Smooth muscle cell (in vitro differentiated cells): ENCODE results near the gene PPARG. TPM values are rescaled to one million over a fixed set of nuclear protein-coding genes. Genes with fewer than 3 reads are reported as not detected.

Experiments used
- DNase-seq: peaks from one replicate; lab custom pipeline; 2025; ENCODE audit not compliant: unreplicated experiment; lab: John Stamatoyannopoulos, UW
- H2AFZ ChIP-seq: fragments of 200-600 bp; sonication (generic); 2 replicates; pipeline ENCODE4 v1.6.0; 2016; ENCODE audit warnings: antibody characterized with exemption, low read depth, mild to moderate bottlenecking
- H3F3A ChIP-seq: fragments of 200-600 bp; sonication (generic); 2 replicates; pipeline ENCODE4 v1.6.0; 2017; ENCODE audit warnings: antibody characterized with exemption, low read depth
- H3K27ac ChIP-seq: fragments of 200-600 bp; sonication (generic); 2 replicates; pipeline ENCODE4 v1.5.1; 2016; ENCODE audit warnings: low read depth, mild to moderate bottlenecking
- H3K27me3 ChIP-seq: fragments of 200-600 bp; sonication (generic); 2 replicates; pipeline ENCODE4 v1.6.1; 2016; ENCODE audit warnings: low read depth, mild to moderate bottlenecking
- H3K36me3 ChIP-seq: fragments of 200-600 bp; sonication (generic); 2 replicates; pipeline ENCODE4 v1.5.1; 2016; ENCODE audit warnings: low read depth
- H3K4me1 ChIP-seq: fragments of 200-600 bp; sonication (generic); 2 replicates; pipeline ENCODE4 v1.5.1; 2016; ENCODE audit warnings: low read depth
- H3K4me2 ChIP-seq: fragments of 200-600 bp; sonication (generic); 2 replicates; pipeline ENCODE4 v1.6.0; 2016; ENCODE audit warnings: mild to moderate bottlenecking
- H3K4me3 ChIP-seq: fragments of 200-600 bp; sonication (generic); 2 replicates; pipeline ENCODE4 v1.5.1; 2016; ENCODE audit warnings: mild to moderate bottlenecking
- H3K79me2 ChIP-seq: fragments of 200-600 bp; sonication (generic); 2 replicates; pipeline ENCODE4 v1.6.0; 2016; ENCODE audit warnings: low read depth, mild to moderate bottlenecking
- H3K9ac ChIP-seq: fragments of 200-600 bp; sonication (generic); 2 replicates; pipeline ENCODE4 v1.6.0; 2016; ENCODE audit warnings: low read depth
- H3K9me3 ChIP-seq: fragments of 200-600 bp; sonication (generic); replicated peaks from 2 replicates; pipeline ENCODE4 v1.5.1; 2016; ENCODE audit warnings: low read depth
- H4K20me1 ChIP-seq: fragments of 200-600 bp; sonication (generic); 2 replicates; pipeline ENCODE4 v1.6.0; 2016; ENCODE audit warnings: low read depth
- WGBS: methylation state at CpG from one replicate; pipeline ENCODE4 v1.1.7; 2016; ENCODE audit warnings: low lambda C conversion rate; 5-methylcytosine and 5-hydroxymethylcytosine counted together
- polyA plus RNA-seq: library from polyadenylated mRNA; unstranded; fragments of >200 nt; fragmentation: Nextera tagmentation; extraction: Ambion mirVana; gene quantifications from 2 replicates; pipeline ENCODE4 v1.2.1, GENCODE V29; 2016
- total RNA-seq: library from RNA; depleted of rRNA; stranded (reverse); fragments of >200 nt; gene quantifications from 2 replicates; pipeline ENCODE4 v1.2.3, GENCODE V29; 2014
- TF ChIP-seq, protein P1 (sequence below): fragments of 200-600 bp; sonication (generic); IDR thresholded peaks from 2 replicates; pipeline ENCODE4 v1.5.1; 2017; ENCODE audit warnings: borderline replicate concordance, mild to moderate bottlenecking, antibody characterized with exemption; ENCODE audit not compliant: insufficient read depth, poor library complexity, severe bottlenecking

PPARG gene
- total and polyA plus RNA-seq, 2 experiments from 2014 or later, result 1.5 to 8.5 TPM

DNA sequence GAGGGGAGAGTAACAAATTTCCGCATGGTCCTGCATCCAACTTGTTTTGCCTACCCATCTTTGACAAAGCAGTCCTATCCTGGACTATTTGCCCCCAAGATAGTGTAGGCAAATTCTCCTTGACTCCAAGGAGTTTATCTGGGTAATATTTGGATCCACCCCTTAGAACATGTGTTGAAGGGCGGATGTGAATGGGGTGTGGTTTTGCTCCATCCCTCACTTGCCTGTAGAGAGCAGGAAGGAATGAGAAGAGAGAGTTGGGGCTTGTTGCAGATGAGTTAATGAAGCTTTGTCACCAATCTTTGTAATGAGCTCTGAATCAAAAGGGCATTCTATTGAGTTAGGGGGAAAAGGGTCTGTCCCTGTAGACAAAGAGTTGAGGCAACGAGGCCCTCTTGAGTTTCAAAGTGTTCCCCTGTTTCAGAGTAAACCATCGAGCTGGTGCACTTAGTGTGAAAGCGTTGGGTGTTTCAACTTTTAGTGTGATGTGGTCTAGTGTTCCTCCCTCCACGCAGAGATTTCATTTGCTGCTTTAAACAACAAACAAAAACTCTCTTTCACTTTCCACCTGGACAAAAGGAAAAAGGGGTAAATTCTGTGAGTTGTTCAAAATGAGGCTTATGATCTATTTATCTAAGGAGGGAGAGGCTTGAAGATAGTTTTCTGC lies 42.2 kb upstream of the PPARG start:
- Histone ChIP-seq H3K79me2 (no peaks in the 10 kb centered on the region), H4K20me1 (no peaks in the 10 kb centered on the region), H3K9me3 (peaks cover 10% of the 10 kb centered on the region), H3F3A (no peaks in the 10 kb centered on the region), H3K9ac (no peak overlapping the region), H2AFZ (no peak overlapping the region), H3K4me3 (no peak overlapping the region), H3K4me2 (no peak overlapping the region), H3K27ac (no peak overlapping the region), H3K4me1 (no peaks in the 10 kb centered on the region), H3K27me3 (peaks cover 26% of the 10 kb centered on the region), H3K36me3 (no peaks in the 10 kb centered on the region)
- 90% methylated on average over 6 of the region's 6 CpGs for WGBS
- no peak for DNase-seq
- TF ChIP-seq, protein P1, sequence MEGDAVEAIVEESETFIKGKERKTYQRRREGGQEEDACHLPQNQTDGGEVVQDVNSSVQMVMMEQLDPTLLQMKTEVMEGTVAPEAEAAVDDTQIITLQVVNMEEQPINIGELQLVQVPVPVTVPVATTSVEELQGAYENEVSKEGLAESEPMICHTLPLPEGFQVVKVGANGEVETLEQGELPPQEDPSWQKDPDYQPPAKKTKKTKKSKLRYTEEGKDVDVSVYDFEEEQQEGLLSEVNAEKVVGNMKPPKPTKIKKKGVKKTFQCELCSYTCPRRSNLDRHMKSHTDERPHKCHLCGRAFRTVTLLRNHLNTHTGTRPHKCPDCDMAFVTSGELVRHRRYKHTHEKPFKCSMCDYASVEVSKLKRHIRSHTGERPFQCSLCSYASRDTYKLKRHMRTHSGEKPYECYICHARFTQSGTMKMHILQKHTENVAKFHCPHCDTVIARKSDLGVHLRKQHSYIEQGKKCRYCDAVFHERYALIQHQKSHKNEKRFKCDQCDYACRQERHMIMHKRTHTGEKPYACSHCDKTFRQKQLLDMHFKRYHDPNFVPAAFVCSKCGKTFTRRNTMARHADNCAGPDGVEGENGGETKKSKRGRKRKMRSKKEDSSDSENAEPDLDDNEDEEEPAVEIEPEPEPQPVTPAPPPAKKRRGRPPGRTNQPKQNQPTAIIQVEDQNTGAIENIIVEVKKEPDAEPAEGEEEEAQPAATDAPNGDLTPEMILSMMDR, result no peak

DNA sequence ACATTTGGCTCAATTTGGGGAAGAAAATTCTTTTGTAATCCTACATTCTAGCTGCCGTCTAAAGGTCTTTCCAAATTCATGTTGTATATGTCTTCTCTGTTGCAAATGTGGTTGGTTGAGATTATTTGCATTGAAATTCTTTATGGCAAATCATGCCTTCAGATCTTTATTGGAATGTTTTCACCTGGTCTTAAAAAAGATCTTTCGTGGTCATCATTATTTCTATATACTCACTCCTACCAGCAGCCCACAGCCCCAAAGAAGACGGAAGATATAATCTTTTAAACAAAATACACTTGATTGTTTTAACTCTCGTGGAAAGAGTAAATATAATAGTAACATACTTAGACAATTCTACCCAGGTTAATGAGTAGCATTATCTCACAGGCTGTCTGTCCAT lies 41.5 kb upstream of the PPARG start:
- Histone ChIP-seq H3K9me3 (peaks cover 9% of the 10 kb centered on the region), H3K27me3 (peaks cover 26% of the 10 kb centered on the region), H3F3A (no peaks in the 10 kb centered on the region), H2AFZ (no peak overlapping the region), H3K27ac (no peak overlapping the region), H3K36me3 (no peaks in the 10 kb centered on the region), H3K4me2 (no peak overlapping the region), H4K20me1 (no peaks in the 10 kb centered on the region), H3K79me2 (no peaks in the 10 kb centered on the region), H3K4me1 (no peaks in the 10 kb centered on the region), H3K4me3 (no peak overlapping the region), H3K9ac (no peak overlapping the region)
- TF ChIP-seq, protein P1, result no peak
- 87% methylated on average over 4 of the region's 4 CpGs for WGBS
- no peak for DNase-seq

DNA sequence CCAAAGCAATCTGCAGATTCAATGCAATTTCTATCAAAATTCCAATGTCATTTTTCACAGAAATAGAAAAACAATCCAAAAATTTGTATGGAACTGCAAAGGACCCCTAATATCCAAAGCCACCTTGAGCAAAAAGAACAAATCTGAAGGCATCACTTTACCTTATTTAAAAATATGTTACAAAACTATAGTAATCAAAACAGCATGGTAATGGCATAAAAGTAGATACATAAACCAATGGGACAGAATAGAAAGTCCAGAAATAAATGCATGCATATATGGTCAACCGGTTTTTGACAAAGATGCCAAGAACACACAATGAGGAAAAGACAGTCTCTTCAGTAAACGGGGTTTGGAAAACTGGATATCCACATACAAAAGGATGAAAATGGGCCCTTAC lies 39.4 kb upstream of the PPARG start:
- no peak overlapping the region for H3K4me3 ChIP-seq
- WGBS, result 93% methylated on average over 2 of the region's 2 CpGs
- no peak overlapping the region for H3K27ac ChIP-seq
- peaks cover 17% of the 10 kb centered on the region for H3K27me3 ChIP-seq
- H4K20me1 ChIP-seq, result no peaks in the 10 kb centered on the region
- H3K79me2 ChIP-seq, result no peaks in the 10 kb centered on the region
- H2AFZ ChIP-seq, result no peak overlapping the region
- H3K4me2 ChIP-seq, result no peak overlapping the region
- H3K36me3 ChIP-seq, result no peaks in the 10 kb centered on the region
- no peak for DNase-seq
- H3F3A ChIP-seq, result no peaks in the 10 kb centered on the region
- no peaks in the 10 kb centered on the region for H3K4me1 ChIP-seq
- TF ChIP-seq, protein P1, result no peak
- H3K9me3 ChIP-seq, result peaks cover 9% of the 10 kb centered on the region
- H3K9ac ChIP-seq, result no peak overlapping the region

DNA sequence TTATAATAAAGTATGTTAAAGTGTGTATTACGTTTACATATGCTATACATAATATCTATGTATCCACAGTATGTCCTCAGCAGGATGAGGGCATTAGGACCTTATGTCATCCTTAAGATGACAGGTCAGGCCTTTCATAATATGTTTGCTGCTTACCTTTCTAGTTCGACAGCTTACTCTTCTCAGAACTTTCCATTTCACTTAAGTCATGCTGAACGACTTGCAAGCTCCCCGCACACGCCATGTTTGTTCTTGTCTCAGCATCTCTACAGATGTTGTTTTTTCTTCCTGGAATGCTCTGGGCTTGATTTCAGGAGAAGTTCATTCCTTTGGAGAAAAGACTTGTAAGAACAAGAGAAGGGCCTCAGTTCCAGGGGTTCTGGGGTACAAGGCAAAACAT lies 36.0 kb upstream of the PPARG start:
- H3K36me3 ChIP-seq, result no peaks in the 10 kb centered on the region
- H3K4me3 ChIP-seq, result no peak overlapping the region
- WGBS, result 72% methylated on average over 5 of the region's 5 CpGs
- no peak overlapping the region for H3K27ac ChIP-seq
- H3K9ac ChIP-seq, result no peak overlapping the region
- H3K79me2 ChIP-seq, result no peaks in the 10 kb centered on the region
- H3K4me1 ChIP-seq, result no peaks in the 10 kb centered on the region
- H2AFZ ChIP-seq, result no peak overlapping the region
- no peaks in the 10 kb centered on the region for H4K20me1 ChIP-seq
- DNase-seq, result no peak
- H3K9me3 ChIP-seq, result peaks cover 9% of the 10 kb centered on the region
- TF ChIP-seq, protein P1, result no peak
- no peaks in the 10 kb centered on the region for H3F3A ChIP-seq
- no peak overlapping the region for H3K4me2 ChIP-seq
- no peaks in the 10 kb centered on the region for H3K27me3 ChIP-seq
